WTC11 (cell line): ENCODE results near the gene MRPL14.

Experiments used
- CTCF ChIP-seq: fragments of 200-600 bp; IDR thresholded peaks from 2 replicates; pipeline ENCODE4 v1.8.0; 2022; ENCODE audit warnings: antibody characterized with exemption
- ELF4 ChIP-seq: sonication (generic); formaldehyde crosslinking; IDR thresholded peaks from 2 replicates; pipeline ENCODE4 v1.8.1; 2022; ENCODE audit warnings: low read depth, mild to moderate bottlenecking, moderate library complexity, missing genetic modification reagents
- FOXP1 ChIP-seq: sonication (generic); formaldehyde crosslinking; IDR thresholded peaks from 2 replicates; pipeline ENCODE4 v1.8.0; 2022; ENCODE audit warnings: missing genetic modification reagents, mild to moderate bottlenecking, moderate library complexity, borderline replicate concordance
- HMGXB4 ChIP-seq: sonication (generic); formaldehyde crosslinking; IDR thresholded peaks from 2 replicates; pipeline ENCODE4 v1.8.1; 2023; ENCODE audit warnings: mild to moderate bottlenecking, moderate library complexity, missing genetic modification reagents
- JUN ChIP-seq: sonication (generic); formaldehyde crosslinking; IDR thresholded peaks from 2 replicates; pipeline ENCODE4 v1.8.0; 2023; ENCODE audit warnings: mild to moderate bottlenecking, missing genetic modification reagents
- MLX ChIP-seq: sonication (generic); formaldehyde crosslinking; IDR thresholded peaks from 2 replicates; pipeline ENCODE4 v1.8.1; 2023; ENCODE audit warnings: mild to moderate bottlenecking, missing genetic modification reagents, moderate library complexity
- SMAD3 ChIP-seq: sonication (generic); formaldehyde crosslinking; IDR thresholded peaks from 2 replicates; pipeline ENCODE4 v1.8.0; 2022; ENCODE audit warnings: missing genetic modification reagents, mild to moderate bottlenecking, borderline replicate concordance
- ZBTB21 ChIP-seq: sonication (generic); formaldehyde crosslinking; IDR thresholded peaks from 2 replicates; pipeline ENCODE4 v1.8.1; 2023; ENCODE audit warnings: mild to moderate bottlenecking, missing genetic modification reagents, borderline replicate concordance
- ZNF232 ChIP-seq: sonication (generic); formaldehyde crosslinking; IDR thresholded peaks from 2 replicates; pipeline ENCODE4 v1.8.0; 2022; ENCODE audit warnings: mild to moderate bottlenecking, missing genetic modification reagents
- ZNF281 ChIP-seq: sonication (generic); formaldehyde crosslinking; IDR thresholded peaks from 2 replicates; pipeline ENCODE4 v1.8.0; 2023; ENCODE audit warnings: mild to moderate bottlenecking, missing genetic modification reagents

- no peak for TF ChIP-seq CTCF
- no peak for TF ChIP-seq HMGXB4
- no peak for TF ChIP-seq FOXP1 (CRISPR knock-in tag)
- no peak for TF ChIP-seq ZNF232
- no peak for TF ChIP-seq MLX (CRISPR knock-in tag)
- TF ChIP-seq ZBTB21 (CRISPR knock-in tag), result no peak
- no peak for TF ChIP-seq SMAD3 (CRISPR knock-in tag)
- no peak for TF ChIP-seq ELF4 (CRISPR knock-in tag)
- no peak for TF ChIP-seq JUN (CRISPR knock-in tag)
- no peak for TF ChIP-seq ZNF281 (CRISPR knock-in tag)
Measured at GRCh38 chr6:44123544-44123943, 3.7 kb downstream of the MRPL14 start.
